Parathyroid adenoma (tissue), 2 donors: ENCODE data around the gene ZNF280B.
A peak's percentile ranks its signal among the peaks of the same experiment; 100 is the strongest.

Source experiments
- H2AFZ ChIP-seq: fragments of 300-600 bp; sonication (generic); one replicate; pipeline ENCODE4 v1.7.0; 2017; ENCODE audit warnings: antibody characterized with exemption, mild to moderate bottlenecking
- H3K27ac ChIP-seq: fragments of 300-600 bp; sonication (generic); one replicate; pipeline ENCODE4 v1.7.0; 2017
- H3K27me3 ChIP-seq: fragments of 300-600 bp; sonication (generic); one replicate; pipeline ENCODE4 v1.7.0; 2017; ENCODE audit warnings: low read length; ENCODE audit not compliant: control insufficient read depth, insufficient read depth
- H3K36me3 ChIP-seq: fragments of 300-600 bp; sonication (generic); one replicate; pipeline ENCODE4 v1.7.0; 2017; ENCODE audit warnings: low read length; ENCODE audit not compliant: control insufficient read depth, insufficient read depth
- H3K4me1 ChIP-seq: fragments of 300-600 bp; sonication (generic); one replicate; pipeline ENCODE4 v1.7.0; 2017; ENCODE audit warnings: control low read depth
- H3K4me2 ChIP-seq: fragments of 300-600 bp; sonication (generic); one replicate; pipeline ENCODE4 v1.7.0; 2017; ENCODE audit warnings: low read length
- H3K4me3 ChIP-seq: fragments of 300-600 bp; sonication (generic); one replicate; pipeline ENCODE4 v1.7.0; 2017; ENCODE audit warnings: low read depth, low read length
- H3K79me2 ChIP-seq: fragments of 300-600 bp; sonication (generic); one replicate; pipeline ENCODE4 v1.7.0; 2017; ENCODE audit warnings: control low read depth
- H3K9ac ChIP-seq: fragments of 300-600 bp; sonication (generic); one replicate; pipeline ENCODE4 v1.7.0; 2017; ENCODE audit warnings: mild to moderate bottlenecking
- H3K9me3 ChIP-seq: fragments of 300-600 bp; sonication (generic); one replicate; pipeline ENCODE4 v1.7.0; 2017; ENCODE audit warnings: low read length; ENCODE audit not compliant: control insufficient read depth
- TF ChIP-seq, protein P1 (sequence below): fragments of 300-600 bp; sonication (generic); IDR thresholded peaks from one replicate; pipeline ENCODE4 v1.7.0; 2017; ENCODE audit warnings: antibody characterized with exemption, mild to moderate bottlenecking
- donor health status: primary hyperparathyroidism.

ZNF280B gene, protein sequence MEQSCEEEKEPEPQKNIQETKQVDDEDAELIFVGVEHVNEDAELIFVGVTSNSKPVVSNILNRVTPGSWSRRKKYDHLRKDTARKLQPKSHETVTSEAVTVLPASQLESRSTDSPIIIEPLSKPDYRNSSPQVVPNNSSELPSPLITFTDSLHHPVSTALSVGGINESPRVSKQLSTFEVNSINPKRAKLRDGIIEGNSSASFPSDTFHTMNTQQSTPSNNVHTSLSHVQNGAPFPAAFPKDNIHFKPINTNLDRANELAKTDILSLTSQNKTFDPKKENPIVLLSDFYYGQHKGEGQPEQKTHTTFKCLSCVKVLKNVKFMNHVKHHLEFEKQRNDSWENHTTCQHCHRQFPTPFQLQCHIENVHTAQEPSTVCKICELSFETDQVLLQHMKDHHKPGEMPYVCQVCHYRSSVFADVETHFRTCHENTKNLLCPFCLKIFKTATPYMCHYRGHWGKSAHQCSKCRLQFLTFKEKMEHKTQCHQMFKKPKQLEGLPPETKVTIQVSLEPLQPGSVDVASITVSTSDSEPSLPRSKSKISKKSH

DNA sequence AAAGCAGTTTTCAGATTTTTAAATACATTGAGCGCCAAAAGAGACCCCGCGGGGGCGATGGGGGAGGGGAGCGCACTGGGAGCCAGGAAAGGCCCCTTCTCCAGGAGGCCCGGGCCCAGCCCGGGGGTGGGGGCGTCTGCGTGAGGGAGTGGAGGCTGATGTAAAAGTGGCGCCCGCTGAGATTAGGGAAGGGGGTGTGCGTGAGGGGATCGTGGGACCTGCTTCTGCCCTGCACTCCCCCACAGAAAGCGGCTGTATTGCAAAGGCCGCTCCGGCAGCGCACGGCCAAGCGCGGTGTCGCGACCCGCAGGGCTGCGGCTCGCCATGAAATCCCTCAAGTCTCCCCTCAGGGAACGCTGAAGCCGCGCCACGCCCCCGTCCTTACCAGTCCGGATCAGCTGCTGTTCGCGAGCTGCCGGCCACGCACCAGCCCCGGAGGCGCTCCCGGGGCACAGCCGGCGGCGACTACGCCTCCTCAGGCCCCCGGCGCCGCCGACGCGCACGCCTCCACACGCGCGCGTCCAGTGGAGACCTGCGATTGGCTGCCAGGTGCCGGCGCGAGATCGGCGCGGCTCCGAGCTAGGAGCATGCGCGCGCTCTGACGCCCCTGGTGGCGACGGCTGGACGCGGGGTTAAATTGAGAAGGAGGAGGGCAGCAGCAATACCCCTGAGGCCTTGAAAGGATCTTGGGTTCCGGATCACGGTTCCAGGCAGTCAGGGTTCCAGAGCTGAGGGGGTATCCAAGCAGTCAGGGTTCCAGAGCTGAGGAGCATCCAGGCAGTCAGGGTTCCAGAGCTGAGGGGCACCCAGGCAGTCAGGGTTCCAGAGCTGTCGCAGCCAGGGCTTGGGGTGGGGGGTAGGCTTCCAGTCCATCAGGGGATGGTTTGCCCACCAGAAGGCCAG, at the start of gene ZNF280B:
TSS of gene ZNF280B (minus strand) at position 469 of the 903 bp plus-strand sequence. CDS start 19,344 bp downstream, outside the sequence.
- H2AFZ ChIP-seq = peak within 1 kb of the TSS; percentile 78
- H3K4me2 ChIP-seq = peak within 1 kb of the TSS; percentile 81
- H3K9ac ChIP-seq = no peak within 1 kb of the TSS
- no peaks in the 10 kb centered on the region for H3K4me1 ChIP-seq
- H3K9me3 ChIP-seq = no peaks in the 10 kb centered on the region
- TF ChIP-seq, protein P1, sequence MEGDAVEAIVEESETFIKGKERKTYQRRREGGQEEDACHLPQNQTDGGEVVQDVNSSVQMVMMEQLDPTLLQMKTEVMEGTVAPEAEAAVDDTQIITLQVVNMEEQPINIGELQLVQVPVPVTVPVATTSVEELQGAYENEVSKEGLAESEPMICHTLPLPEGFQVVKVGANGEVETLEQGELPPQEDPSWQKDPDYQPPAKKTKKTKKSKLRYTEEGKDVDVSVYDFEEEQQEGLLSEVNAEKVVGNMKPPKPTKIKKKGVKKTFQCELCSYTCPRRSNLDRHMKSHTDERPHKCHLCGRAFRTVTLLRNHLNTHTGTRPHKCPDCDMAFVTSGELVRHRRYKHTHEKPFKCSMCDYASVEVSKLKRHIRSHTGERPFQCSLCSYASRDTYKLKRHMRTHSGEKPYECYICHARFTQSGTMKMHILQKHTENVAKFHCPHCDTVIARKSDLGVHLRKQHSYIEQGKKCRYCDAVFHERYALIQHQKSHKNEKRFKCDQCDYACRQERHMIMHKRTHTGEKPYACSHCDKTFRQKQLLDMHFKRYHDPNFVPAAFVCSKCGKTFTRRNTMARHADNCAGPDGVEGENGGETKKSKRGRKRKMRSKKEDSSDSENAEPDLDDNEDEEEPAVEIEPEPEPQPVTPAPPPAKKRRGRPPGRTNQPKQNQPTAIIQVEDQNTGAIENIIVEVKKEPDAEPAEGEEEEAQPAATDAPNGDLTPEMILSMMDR = peak; percentile 54
- no peaks in the 10 kb centered on the region for H3K36me3 ChIP-seq
- no peaks in the 10 kb centered on the region for H3K79me2 ChIP-seq
- H3K27me3 ChIP-seq = no peaks in the 10 kb centered on the region
- H3K4me3 ChIP-seq = peak within 1 kb of the TSS; percentile 66
- no peak within 1 kb of the TSS for H3K27ac ChIP-seq

DNA sequence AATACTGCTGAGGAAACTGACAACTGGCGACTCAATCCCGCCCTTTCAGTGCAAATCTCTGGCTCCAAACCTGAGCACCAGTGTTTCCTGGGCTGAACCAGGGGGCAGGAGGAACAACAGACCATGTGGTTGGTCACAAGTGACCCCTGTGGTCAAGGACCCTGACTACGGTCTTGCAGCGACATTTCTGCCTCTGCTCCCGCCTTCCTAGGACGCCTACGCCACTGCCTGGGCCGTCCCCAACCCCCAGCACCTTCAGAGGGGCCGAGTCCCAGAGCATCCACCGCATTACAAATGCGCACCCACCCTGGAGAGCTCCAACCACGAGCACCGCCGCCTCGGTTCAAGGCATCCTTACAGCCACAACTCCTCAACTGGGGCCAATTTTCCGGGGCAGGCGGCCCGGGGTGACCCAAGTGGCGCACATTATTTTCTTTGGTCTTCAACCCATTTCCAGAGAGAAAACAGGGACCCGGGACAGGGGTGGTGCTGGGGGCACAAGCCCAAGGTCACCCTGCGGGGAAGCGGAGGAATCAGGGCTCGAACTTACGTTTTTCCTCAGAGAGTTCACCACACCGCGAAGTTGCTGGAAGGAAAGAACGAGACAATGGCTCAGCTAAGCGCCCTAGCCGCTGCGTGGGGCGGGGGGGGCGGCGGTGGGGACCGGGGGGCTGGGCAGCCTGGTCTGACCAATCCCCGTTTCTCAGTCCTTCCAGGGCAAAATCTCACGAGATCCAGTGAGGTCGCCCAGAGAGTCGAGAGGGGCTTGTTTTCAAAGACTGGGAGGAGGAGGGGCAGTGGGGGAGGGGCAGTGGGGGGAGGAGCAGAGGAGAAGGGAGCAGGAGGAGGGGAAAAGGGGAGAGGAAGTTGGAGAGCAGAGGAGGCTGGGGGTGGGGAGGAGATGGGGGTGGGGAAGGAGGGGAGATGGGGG, 48.7 kb upstream of the ZNF280B start:
- no peak overlapping the region for H3K4me2 ChIP-seq
- H3K27ac ChIP-seq = no peak overlapping the region
- no peaks in the 10 kb centered on the region for H3K79me2 ChIP-seq
- no peak overlapping the region for H3K4me3 ChIP-seq
- TF ChIP-seq, protein P1 = no peak
- no peak overlapping the region for H2AFZ ChIP-seq
- no peaks in the 10 kb centered on the region for H3K4me1 ChIP-seq
- no peak overlapping the region for H3K9ac ChIP-seq
- H3K27me3 ChIP-seq = no peaks in the 10 kb centered on the region
- H3K36me3 ChIP-seq = no peaks in the 10 kb centered on the region
- no peaks in the 10 kb centered on the region for H3K9me3 ChIP-seq

DNA sequence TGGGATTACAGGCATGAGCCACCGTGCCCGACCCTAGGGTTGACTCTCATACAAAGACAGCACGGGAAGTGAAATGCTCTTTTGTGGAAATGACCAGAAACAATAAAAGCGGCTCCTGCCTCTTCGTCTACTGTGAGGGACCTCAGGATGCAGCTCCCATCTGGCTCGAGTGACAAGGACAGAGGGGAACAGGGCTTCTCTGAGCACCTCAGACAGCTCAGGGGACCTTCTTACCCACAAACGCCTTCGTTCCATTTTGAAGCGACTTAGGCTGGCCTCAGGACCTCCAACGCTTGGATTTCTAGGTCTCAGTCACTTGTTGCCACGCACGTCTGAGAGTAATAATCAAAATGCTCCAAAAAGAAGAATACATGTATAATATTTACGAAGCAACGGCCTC, 48.0 kb upstream of the ZNF280B start:
- H3K79me2 ChIP-seq = no peaks in the 10 kb centered on the region
- TF ChIP-seq, protein P1 = no peak
- H3K27ac ChIP-seq = no peak overlapping the region
- no peak overlapping the region for H3K4me3 ChIP-seq
- no peaks in the 10 kb centered on the region for H3K9me3 ChIP-seq
- H3K4me1 ChIP-seq = no peaks in the 10 kb centered on the region
- H3K9ac ChIP-seq = no peak overlapping the region
- no peaks in the 10 kb centered on the region for H3K27me3 ChIP-seq
- no peak overlapping the region for H3K4me2 ChIP-seq
- no peaks in the 10 kb centered on the region for H3K36me3 ChIP-seq
- H2AFZ ChIP-seq = no peak overlapping the region

DNA sequence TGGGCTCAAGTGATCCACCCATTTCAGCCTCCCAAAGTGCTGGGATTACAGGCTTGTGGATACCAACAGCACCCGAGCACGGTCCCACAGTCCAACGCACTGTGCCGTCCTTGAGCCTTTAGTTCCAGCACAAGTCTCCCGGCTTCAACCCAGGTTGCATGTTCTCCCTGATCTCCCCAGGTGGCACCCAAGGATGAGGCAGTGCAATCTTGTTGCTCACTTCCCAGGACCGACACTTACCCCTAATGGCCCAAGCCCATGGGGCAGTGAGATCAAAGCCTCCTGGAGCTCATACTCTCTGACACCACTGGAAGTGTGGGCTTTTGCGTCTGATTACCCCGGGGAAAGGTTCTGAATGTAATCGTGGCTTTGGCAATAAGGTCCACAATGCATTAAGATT, 47.1 kb upstream of the ZNF280B start:
- no peaks in the 10 kb centered on the region for H3K36me3 ChIP-seq
- H3K4me1 ChIP-seq = no peaks in the 10 kb centered on the region
- no peak overlapping the region for H3K9ac ChIP-seq
- H3K27me3 ChIP-seq = no peaks in the 10 kb centered on the region
- H3K9me3 ChIP-seq = no peaks in the 10 kb centered on the region
- TF ChIP-seq, protein P1 = no peak
- H3K79me2 ChIP-seq = no peaks in the 10 kb centered on the region
- no peak overlapping the region for H3K4me2 ChIP-seq
- H3K4me3 ChIP-seq = no peak overlapping the region
- H2AFZ ChIP-seq = no peak overlapping the region
- no peak overlapping the region for H3K27ac ChIP-seq
